GM18873 (cell line): Measurements from ENCODE around the gene ZNF532.

Experiments
- ATAC-seq: cut with Tn5 transposase; IDR thresholded peaks from one replicate; pipeline ENCODE4 v1.9.1; 2021; ENCODE audit warnings: mild to moderate bottlenecking, moderate library complexity, moderate number of reproducible peaks; ENCODE audit not compliant: unreplicated experiment, low FRiP score

The ZNF532 gene

DNA sequence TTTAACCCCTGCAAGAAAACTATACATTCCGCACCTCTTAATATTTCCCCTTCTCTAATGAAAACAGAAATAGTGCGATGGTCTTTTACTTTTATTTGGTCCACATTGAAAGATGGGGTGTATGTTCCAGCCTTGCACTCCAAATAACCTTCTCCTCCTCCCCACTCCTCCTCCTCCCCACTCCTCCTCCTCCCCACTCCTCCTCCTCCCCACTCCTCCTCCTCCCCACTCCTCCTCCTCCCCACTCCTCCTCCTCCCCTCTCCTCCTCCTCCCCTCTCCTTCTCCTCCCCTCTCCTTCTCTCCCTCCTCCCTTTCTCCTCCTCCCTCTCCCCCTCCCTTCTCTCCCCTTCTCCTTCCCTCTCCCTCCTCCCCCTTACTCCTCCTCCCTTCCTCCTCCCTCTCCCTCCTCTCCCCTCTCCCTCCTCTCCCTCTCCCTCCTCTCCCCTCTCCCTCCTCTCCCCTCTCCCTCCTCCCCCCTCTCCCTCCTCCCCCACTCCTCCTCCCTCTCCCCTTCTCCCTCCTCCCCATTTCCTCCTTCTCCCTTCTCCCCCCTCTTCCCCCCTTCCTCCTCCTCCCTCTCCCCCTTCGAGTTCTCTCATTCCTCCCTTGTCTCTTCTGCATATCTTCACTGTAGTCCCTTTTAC lies 70.4 kb downstream of the ZNF532 start:
- no peak for ATAC-seq

GRCh38 chr18:58937071-58937886 lies 72.6 kb downstream of the ZNF532 start:
- no peak for ATAC-seq

DNA sequence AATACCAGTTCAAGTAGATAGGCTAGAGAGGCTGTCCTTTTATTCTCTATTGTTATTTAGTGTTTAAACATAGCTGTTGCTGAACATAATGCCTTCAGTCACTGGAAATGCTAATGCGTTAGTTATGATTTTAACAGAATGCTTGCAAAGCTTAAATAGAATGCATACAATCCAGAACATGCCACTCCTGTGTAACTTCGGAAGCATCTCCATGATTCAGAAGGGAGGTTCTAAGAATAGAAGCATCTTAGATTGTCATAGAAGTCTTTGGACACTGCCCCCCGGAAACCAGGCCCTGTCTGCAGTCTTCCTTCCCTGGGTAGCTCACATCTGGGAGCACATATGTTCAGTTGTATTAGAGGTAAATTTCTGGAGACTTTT lies 73.2 kb downstream of the ZNF532 start:
- no peak for ATAC-seq

- no peak for ATAC-seq
Measured at GRCh38 chr18:58941426-58942099, 76.9 kb downstream of the ZNF532 start.

DNA sequence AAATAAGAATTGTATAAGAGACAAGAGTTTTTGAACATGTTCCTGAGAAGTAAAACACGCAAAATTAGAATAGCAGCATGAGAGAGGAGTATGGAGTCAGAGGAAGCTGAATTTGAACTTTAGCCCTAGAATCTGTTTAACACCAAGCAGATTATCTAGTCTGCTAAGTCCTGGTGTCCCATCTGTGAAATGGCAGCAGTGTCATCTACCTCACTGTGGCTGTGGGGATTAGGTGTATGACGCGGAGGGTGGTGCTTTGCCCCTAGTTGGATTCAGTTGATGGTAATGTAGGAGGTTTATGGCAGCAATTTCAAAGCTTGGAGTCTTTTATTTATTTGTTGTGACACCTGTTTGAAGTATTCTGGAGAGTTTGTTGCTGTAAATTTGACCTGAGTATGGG lies 79.2 kb downstream of the ZNF532 start:
- ATAC-seq, result no peak

DNA sequence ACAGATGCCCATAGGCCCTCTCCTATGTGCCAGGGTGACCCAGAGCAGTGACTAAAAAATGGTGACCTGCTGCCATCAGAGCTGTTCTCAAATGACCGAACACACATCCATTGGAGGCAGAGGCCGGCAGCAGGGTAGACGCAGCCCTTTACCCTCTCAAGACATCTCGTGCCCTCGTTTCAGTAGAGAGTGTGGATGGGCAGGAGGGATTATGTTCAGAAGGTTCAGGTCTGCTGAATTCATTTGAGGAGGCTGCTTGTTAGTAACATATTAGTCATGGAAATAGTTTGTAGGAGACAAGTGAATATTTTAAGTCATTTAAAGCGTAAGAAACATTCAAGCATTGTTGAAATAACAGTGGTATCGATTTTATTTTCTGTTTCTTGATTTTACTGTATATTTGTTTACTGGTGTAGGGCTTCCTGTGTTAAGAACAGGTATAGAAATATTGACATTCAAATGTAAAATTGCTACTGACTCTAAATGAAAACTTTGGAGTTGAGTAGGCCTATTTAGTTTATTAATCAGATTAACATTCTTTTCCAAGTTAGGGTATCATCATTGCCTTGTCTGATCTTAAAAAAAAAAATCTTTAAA lies 82.6 kb downstream of the ZNF532 start:
- no peak for ATAC-seq

- no peak for ATAC-seq
Measured at GRCh38 chr18:58949031-58949430, 84.4 kb downstream of the ZNF532 start.

- no peak for ATAC-seq
Measured at GRCh38 chr18:58951986-58952702, 87.5 kb downstream of the ZNF532 start.

GRCh38 chr18:58952858-58953257 lies 88.2 kb downstream of the ZNF532 start:
- ATAC-seq, result no peak

- ATAC-seq, result no peak
Measured at GRCh38 chr18:58953627-58954026, 89.0 kb downstream of the ZNF532 start.

DNA sequence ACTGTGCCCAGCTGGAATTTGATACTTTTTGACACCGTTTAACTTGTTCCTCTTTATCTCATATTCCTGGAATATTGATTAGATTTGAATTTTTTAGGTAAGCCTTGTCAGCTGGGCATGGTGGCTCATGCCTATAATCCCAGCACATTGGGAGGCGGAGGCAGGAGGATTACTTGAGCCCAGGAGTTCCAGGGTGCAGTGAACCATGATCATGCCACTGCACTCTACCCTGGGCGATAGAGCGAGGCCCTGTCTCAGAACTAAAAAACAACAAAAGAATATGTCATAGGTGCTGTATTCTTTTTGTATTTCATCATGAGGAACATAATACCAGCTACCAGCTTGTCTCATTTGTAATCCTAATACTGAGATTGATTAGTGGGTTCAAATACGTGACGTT lies 90.3 kb downstream of the ZNF532 start:
- no peak for ATAC-seq

GRCh38 chr18:58955738-58956137 lies 91.1 kb downstream of the ZNF532 start:
- ATAC-seq, result no peak

- no peak for ATAC-seq
Measured at GRCh38 chr18:58958628-58959027, 94.0 kb downstream of the ZNF532 start.

- no peak for ATAC-seq
Measured at GRCh38 chr18:58960508-58960907, 95.8 kb downstream of the ZNF532 start.

DNA sequence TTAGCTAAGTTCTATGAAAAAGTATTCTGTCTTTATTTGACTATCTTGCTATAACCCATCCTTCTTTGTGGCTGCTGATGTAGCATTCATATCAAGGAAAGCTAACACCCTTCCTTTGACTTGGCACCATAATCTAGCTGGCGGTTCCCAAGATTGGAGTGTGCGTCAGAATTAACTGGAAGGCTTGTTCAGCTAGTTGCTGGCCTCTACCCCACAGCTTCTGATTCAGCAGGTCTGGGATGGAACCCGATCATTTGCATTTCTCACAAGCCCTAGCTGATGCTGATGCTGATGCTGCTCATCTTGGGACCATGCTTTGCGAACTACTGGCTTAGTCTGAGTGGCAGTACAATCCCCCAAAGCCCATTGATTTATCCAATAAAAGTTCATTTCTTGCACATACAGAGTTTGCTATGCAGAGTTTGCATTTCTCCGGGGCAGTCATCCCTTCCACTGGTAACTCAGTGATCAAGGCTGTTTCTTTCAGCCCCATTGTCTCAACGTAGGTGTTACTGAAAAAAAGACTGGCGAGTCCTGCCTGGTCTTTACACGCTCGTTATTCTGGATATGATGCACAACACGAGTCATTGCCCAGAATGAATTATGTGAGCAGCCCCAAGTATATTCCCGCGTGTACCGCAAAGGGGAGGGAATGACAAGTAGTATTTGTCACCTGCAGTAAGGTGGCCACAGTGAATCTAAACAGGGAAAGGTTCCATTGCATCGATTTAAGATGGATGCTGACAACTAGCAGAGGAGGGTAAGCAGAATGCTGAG lies 96.5 kb downstream of the ZNF532 start:
- ATAC-seq, result no peak

DNA sequence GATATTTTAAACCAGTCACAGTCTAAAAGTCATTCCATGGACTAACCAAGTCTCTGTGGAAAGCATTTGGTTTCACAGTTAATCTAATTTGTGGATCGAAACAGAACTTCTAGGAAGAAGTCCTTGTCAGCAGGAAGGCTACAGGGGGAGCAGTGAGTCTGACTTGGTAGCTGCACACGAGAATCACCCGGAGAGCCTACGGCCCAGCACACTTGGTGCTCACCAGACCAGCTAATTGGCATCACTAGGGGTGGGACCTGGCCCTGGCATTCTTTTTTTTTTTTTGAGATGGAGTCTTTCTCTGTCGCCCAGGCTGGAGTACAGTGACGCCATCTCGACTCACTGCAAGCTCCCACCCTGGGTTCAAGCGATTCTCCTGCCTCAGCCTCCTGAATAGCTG lies 97.7 kb downstream of the ZNF532 start:
- no peak for ATAC-seq

DNA sequence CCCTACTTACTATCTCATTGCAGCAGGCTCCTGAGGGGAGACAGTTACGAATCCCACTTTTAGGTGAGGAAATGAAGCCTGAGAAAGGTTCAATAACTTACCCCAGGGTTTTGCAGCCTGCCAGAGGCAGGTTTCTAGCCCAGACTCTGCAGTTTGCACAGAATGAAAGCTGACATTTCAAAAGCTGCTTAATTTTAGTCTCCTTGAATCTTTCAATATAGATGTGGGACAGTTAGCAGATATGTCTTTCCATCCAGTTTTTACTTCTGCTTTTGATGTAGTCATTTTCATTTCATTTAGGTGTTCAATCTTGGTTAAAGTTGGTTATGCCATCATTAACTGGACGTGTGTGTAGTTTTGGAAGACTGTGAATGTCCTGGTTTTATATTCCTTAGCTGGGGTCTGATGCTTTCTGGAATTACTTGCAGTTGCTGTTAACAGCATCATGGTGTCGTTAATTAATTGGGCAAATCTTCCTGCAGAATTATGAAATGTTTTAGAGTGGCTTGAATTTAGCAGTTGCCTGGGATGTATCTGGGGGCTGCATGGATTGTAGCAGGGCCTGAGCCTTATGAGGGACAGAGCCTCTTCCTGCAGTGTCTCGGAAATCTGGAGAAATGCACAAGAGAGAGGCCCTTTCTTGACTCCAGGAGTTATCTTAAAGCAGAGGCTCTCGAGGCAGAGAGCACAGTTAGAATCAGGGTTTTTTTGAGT lies 100.8 kb downstream of the ZNF532 start:
- no peak for ATAC-seq

GRCh38 chr18:58966005-58966677 lies 101.5 kb downstream of the ZNF532 start:
- ATAC-seq, result no peak

DNA sequence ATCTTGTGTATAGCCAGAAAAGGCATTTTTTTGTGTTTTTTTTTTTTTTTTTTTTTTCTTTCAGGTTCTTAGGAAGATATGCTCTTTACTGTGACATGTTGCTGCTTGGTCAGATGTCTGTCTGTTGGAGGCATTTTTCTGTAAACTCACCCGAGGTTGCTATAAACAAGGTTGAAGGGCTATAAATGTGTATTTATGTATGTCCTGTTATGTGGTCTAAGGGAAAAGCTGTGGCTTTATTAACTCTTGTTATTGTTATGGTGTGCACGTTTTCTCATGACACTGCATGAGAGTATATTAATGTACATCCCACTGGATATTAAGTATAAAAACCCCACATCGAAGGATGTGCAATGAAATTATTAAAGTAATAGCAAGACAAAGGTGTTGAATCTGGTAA lies 102.0 kb downstream of the ZNF532 start:
- no peak for ATAC-seq
